NCI-H524 treated with DMSO at 0.1 percent for 48 hours (cell line): ENCODE data around the gene FRAS1.
"Not testable (repeated sequence)": the region's sequence is repeated elsewhere in the genome, so short reads cannot be mapped to it uniquely, and the experiment has no call there.

Experiments used
- DNase-seq: peaks from one replicate; lab custom pipeline; 2025; lab: John Stamatoyannopoulos, UW

FRAS1 gene

GRCh38 chr4:78288327-78288726 is 231.2 kb downstream of the FRAS1 start:
- no peak for DNase-seq

DNA sequence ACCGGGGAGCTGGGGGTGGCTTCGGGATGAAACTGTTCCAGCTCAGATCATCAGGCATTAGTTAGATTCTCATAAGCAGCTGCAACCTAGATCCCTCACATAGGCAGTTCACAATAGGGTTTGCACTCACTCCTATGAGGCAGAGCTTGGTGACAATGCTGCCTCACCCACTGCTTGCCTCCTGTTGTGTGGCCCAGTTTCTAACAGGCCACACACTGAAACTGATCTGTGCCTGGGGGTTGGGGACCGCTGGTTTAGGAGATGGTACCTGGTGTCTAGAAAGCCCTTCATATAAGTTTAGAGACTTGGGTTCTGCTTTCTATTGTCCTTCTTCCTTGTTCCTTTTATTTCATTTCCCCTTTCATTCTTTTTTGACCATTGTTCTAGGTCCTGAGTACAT is 234.2 kb downstream of the FRAS1 start:
- DNase-seq = no peak

GRCh38 chr4:78292341-78292740 is 235.2 kb downstream of the FRAS1 start:
- no peak for DNase-seq

DNA sequence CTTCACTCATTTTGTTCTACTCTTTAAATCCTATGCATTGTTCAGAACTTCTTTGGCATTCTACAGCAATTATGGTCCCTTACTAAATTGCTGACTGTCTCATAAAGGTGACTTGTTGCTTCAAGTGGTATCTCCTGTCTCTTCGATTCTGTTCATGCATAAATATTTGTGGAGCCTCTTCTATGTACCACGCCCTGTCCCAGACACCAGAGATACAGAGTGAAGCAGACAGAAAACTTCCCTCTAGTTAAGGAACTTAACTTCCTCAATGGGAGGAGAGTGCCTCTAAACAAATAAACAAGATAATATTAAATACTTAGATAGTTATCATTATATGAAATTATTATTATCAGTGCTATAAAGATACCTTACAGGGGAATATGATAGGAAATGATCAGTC is 235.7 kb downstream of the FRAS1 start:
- DNase-seq = no peak

- DNase-seq = no peak
Observed at GRCh38 chr4:78293348-78293747, 236.2 kb downstream of the FRAS1 start.

DNA sequence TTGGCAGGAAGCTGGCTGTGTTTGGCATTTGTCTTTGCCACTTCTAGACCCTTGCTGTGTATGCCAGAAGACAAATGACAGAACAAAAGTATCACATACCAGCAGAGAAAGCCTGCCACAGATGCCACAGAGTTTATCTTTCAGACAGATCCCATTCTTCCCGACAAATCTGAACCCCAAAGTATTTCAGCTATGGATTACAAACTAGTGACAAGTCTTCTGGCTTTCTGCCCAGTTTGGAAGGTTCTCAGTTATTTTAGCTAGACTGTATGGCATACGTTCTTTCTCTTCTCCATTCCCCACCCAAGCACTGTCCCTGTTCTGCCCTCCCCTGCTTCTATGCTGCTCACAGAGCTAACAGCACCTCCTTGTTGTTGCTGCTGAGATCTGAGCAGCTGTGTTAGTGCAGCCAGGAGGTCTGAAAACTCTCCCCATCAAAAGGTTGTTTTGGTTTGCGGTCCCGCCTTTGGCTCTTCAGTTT is 236.7 kb downstream of the FRAS1 start:
- no peak for DNase-seq

GRCh38 chr4:78296261-78296660 is 239.1 kb downstream of the FRAS1 start:
- DNase-seq = no peak

GRCh38 chr4:78297116-78297800 is 240.1 kb downstream of the FRAS1 start:
- no peak for DNase-seq

- no peak for DNase-seq
Observed at GRCh38 chr4:78298618-78299017, 241.5 kb downstream of the FRAS1 start.

- DNase-seq = no peak
Observed at GRCh38 chr4:78299565-78299972, 242.4 kb downstream of the FRAS1 start.

DNA sequence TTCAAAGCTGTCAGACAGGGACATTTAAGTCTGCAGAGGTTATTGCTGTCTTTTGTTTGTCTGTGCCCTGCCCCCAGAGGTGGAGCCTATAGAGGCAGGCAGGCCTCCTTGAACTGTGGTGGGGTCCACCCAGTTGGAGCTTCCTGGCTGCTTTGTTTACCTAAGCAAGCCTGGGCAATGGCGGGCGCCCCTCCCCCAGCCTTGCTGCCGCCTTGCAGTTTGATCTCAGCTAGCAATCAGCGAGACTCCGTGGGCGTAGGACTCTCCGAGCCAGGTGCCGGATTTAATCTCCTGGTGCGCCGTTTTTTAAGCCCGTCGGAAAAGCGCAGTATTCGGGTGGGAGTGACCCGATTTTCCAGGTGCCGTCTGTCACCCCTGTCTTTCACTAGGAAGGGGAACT is 250.1 kb downstream of the FRAS1 start:
- DNase-seq = not testable (repeated sequence)

GRCh38 chr4:78308517-78308916 is 251.4 kb downstream of the FRAS1 start:
- DNase-seq = no peak

DNA sequence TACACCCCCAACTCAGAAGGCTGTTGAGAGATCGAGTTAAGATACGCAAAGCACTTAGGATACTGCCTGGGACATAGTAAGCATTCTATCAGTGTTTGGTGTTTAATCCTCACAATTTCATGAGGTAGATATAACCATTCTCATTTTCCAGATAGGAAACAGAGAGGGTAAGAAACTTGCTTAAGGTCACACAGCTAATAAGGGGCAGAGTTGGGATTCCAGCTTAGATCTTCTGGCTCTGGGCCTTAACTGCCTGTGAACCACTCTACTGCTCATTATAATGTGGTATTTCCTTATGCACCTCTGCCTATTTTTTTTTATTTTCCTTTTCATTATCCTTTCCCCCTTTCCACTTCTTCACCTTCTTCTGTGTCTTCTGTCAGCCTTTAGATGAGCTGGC is 252.2 kb downstream of the FRAS1 start:
- DNase-seq = no peak

DNA sequence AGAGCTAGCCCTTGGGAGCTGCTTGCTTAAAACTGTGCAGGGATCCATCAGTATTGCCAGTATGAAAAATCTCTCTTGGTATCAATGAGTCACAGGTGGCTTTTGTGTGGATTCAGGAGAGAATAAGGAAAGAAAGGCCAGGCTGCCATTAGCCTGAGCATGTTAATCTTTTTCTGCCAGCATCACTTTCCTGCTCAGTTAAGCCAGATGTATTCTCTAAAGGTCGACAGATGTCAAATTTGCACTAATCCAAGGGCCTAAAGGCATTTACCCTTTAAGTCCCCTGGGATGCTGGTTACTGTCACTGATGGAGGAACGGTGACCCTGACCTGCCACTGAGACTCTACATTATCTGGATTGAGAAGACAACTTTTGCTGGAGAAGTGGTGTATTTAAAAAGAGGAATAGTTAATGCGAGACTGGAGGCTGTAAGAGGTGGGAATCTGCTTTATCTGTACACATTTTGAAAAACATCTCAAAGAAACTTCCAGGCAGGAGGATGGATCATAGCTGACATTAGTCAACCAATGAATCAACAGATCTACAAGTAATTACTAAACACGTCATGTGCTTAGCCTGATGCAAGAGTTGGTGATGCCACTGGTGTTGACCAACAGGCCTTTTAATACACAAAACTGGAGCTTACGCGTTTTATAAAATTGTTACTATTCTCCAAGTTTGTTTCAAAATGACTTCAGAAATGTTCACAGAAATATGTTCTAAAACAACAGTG is 253.1 kb downstream of the FRAS1 start:
- no peak for DNase-seq

- DNase-seq = no peak
Observed at GRCh38 chr4:78310740-78311115, 253.6 kb downstream of the FRAS1 start.

DNA sequence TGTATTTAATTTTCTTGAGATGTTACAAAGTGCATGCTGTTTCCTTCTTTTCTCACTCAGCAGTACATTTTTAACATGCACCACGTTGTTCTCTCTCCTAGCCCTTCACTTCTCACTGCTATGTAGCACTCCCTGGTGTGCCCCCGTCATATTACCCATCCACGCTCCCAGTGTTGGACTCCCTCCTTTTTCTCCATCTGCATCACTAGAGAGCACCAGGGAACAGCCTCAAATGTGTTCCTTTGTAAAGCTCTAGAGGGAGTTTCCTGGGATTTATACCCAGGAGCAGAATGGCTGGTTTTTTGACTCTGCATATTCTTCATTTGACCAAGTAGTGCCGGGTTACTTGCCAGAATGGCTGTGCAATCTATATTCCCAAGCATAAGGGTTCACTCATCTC is 254.2 kb downstream of the FRAS1 start:
- no peak for DNase-seq

DNA sequence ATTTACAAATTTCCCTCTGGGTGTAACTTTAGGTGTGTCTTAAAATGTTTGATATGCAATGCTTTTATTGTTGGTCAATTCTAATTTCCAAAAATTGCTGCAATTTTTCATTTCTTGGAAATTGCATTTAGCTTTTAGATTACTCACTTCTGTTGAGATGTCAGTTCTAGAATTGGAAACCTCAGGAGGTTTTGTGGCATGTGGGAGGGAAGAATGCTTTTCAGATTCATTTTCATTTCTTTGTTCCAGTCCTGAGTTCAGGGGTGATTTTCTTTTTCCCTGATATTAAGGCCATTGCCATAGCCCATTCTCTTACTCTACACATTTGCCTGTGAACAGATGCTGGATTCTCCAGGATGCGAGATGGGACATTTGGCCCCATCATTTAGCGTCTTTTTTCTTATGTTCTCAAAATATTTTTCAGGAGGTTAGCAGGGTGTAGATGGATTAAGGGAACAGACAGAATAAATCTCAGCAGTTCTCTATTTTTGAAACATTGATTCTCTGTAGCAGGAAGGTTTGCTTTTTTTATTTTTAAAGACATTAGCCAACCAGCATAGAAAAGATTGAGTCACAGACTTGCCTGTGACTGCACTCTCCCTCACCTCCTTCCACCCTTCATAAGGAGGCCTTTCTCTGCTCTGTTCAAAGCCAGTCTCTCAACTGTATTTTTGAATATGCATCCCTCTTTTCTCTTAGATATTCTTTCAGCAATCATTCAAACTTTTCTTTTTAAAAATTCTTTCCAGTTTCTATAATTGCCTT is 256.0 kb downstream of the FRAS1 start:
- no peak for DNase-seq

DNA sequence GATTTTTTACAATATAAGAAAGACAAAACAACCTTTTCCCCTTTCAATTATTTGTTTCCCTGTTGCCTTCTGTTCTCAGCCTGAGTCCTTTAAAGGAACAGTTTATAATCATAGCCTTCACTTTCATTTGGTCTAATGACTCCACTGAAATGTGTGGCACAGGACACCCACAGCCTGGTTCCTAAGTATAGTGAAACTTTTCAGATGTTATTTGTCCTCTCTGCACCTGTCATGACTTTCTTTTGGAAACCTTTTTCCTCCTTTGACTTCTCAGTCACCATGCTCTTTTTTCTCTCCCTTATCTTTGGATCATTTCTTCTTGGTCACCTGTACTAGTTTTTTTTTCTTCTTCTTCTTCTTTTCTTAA is 256.6 kb downstream of the FRAS1 start:
- DNase-seq = no peak

DNA sequence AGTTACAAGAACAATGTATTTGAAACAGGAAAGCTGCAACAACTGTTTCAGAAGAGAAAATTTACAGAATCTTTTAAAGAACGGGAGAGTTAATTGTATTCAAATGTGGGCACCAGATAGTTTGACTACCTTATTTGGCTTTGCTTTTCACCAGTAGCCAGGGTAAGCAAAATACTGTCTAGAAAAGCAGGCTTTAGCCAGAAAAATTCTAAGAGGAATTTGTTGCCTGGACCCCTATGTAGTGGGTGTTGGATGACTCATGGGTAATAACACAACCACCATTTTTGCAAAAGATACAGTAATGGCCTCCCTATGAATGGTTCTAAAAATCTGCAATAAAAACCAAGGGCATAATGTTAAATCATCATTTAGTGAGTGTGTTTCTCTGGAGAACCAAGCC is 261.0 kb downstream of the FRAS1 start:
- no peak for DNase-seq

DNA sequence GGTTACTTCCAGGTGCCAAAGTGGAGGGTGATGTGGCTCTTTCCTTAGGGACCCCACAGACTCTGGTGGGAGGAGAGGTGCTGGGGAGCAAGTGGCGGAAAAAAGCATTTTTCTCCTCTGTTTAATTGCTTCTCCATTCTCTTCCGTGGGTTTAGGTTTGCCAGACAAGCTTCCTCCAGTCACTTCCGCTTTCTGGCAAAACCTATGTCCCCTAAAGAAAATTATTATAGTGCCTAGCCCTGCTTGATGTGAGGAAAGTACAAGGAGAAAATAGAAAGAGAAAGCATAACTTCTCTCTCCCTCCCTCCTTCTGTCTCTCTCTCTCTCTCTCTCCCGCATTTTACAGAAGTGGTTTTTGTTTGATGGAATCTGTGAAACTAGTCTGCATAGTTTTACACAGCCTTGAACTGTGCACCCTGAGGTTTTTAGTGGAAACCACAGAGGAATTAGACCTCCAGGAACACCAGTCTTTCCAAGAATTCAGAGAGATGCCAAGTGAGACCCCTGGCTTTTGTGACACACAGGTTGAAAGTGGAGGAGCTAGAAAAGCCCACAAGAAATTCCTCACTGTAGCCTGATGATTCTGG is 263.3 kb downstream of the FRAS1 start:
- DNase-seq = no peak

DNA sequence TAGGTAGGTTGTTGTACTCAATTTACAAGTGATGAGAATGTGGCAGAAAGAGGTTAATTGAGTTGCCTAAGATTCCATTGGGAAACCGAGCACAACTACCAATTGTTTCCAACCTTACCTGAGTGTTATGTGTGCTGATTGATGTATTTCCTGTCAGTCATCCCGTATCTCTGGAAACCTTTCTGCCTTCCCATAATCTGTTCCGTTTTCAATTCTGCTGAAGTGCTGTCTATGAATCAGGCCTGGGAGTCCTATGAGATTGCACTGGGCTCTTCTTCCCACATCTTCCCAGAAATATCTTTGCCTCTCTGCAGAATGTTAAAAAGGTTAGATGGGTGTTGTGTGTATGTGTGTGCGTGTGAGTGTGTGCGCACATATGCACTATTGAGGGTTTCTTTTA is 264.9 kb downstream of the FRAS1 start:
- no peak for DNase-seq

GRCh38 chr4:78323439-78323838 is 266.3 kb downstream of the FRAS1 start:
- no peak for DNase-seq

DNA sequence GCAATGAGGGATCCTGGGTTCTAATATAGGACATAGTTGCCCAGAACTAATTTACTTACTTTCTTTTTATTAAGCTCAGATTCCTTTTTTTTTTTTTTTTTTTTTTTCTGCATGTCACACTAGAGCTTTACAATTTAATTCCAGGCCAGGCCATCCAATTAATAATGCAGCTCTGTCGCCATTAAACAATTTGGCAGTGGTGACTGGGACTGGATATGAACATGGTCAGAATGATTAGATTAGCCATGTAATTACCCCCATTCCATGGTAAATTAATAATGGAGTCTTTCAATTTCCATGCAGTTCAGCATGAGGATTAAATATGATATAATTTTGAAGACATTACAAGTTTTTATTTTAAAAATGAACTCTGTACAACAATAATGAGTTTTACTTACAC is 267.5 kb downstream of the FRAS1 start:
- no peak for DNase-seq
